Activated naive CD4-positive, alpha-beta T cell treated with anti-CD3 and anti-CD28 coated beads, Interleukin-2, amount 50 U/mL, for 24 hours (primary cell): Measurements from ENCODE around the gene SLC17A9.

Source experiments
- H3K27ac Mint-ChIP-seq: one replicate; pipeline ENCODE4 v1.8.0; 2021; ENCODE audit warnings: mild to moderate bottlenecking, mixed read lengths
- H3K27me3 Mint-ChIP-seq: one replicate; pipeline ENCODE4 v1.8.0; 2021; ENCODE audit warnings: mixed read lengths
- H3K36me3 Mint-ChIP-seq: one replicate; pipeline ENCODE4 v1.8.0; 2021; ENCODE audit warnings: mixed read lengths
- H3K4me1 Mint-ChIP-seq: one replicate; pipeline ENCODE4 v1.8.0; 2021; ENCODE audit warnings: mixed read lengths
- H3K4me3 Mint-ChIP-seq: one replicate; pipeline ENCODE4 v1.8.0; 2021; ENCODE audit warnings: mild to moderate bottlenecking, mixed read lengths
- H3K9me3 Mint-ChIP-seq: one replicate; pipeline ENCODE4 v1.8.0; 2021; ENCODE audit warnings: mixed read lengths

The SLC17A9 gene

GRCh38 chr20:62966212-62967148 is 14.0 kb downstream of the SLC17A9 start:
- Mint-ChIP-seq H3K4me1 (peaks cover 1% of the 10 kb centered on the region), H3K27ac (no peak overlapping the region), H3K4me3 (no peak overlapping the region), H3K9me3 (no peaks in the 10 kb centered on the region), H3K27me3 (peaks cover under 1% of the 10 kb centered on the region), H3K36me3 (no peaks in the 10 kb centered on the region)

GRCh38 chr20:62967149-62967501 is 14.6 kb downstream of the SLC17A9 start:
- Mint-ChIP-seq H3K9me3 (no peaks in the 10 kb centered on the region), H3K4me3 (no peak overlapping the region), H3K36me3 (no peaks in the 10 kb centered on the region), H3K4me1 (peaks cover 8% of the 10 kb centered on the region), H3K27ac (no peak overlapping the region), H3K27me3 (peaks cover 1% of the 10 kb centered on the region)

GRCh38 chr20:62967628-62968351 is 15.3 kb downstream of the SLC17A9 start:
- no peaks in the 10 kb centered on the region for H3K9me3 Mint-ChIP-seq
- H3K4me1 Mint-ChIP-seq: peaks cover 12% of the 10 kb centered on the region

GRCh38 chr20:62968378-62969178 is 16.1 kb downstream of the SLC17A9 start:
- Mint-ChIP-seq H3K36me3 (no peaks in the 10 kb centered on the region), H3K27me3 (peaks cover 4% of the 10 kb centered on the region), H3K4me1 (peaks cover 14% of the 10 kb centered on the region), H3K27ac (no peak overlapping the region), H3K4me3 (no peak overlapping the region), H3K9me3 (no peaks in the 10 kb centered on the region)

More at GRCh38 chr20:62967628-62968351, 15.3 kb downstream of the SLC17A9 start:
- H3K36me3 Mint-ChIP-seq: no peaks in the 10 kb centered on the region
- H3K4me3 Mint-ChIP-seq: no peak overlapping the region
- no peak overlapping the region for H3K27ac Mint-ChIP-seq
- peaks cover 4% of the 10 kb centered on the region for H3K27me3 Mint-ChIP-seq

GRCh38 chr20:62969179-62969760 is 16.8 kb downstream of the SLC17A9 start:
- H3K9me3 Mint-ChIP-seq: no peaks in the 10 kb centered on the region
- no peak overlapping the region for H3K27ac Mint-ChIP-seq
- H3K4me3 Mint-ChIP-seq: no peak overlapping the region
- H3K27me3 Mint-ChIP-seq: peaks cover 7% of the 10 kb centered on the region
- H3K36me3 Mint-ChIP-seq: no peaks in the 10 kb centered on the region
- peaks cover 16% of the 10 kb centered on the region for H3K4me1 Mint-ChIP-seq

GRCh38 chr20:62969939-62970306 is 17.4 kb downstream of the SLC17A9 start:
- Mint-ChIP-seq H3K4me3 (no peak overlapping the region), H3K4me1 (peaks cover 16% of the 10 kb centered on the region), H3K36me3 (no peaks in the 10 kb centered on the region), H3K9me3 (no peaks in the 10 kb centered on the region), H3K27me3 (peaks cover 11% of the 10 kb centered on the region), H3K27ac (no peak overlapping the region)

GRCh38 chr20:62970307-62971210 is 18.1 kb downstream of the SLC17A9 start:
- peaks cover 13% of the 10 kb centered on the region for H3K27me3 Mint-ChIP-seq
- H3K27ac Mint-ChIP-seq: no peak overlapping the region
- no peaks in the 10 kb centered on the region for H3K36me3 Mint-ChIP-seq
- peaks cover 16% of the 10 kb centered on the region for H3K4me1 Mint-ChIP-seq
- H3K4me3 Mint-ChIP-seq: no peak overlapping the region
- no peaks in the 10 kb centered on the region for H3K9me3 Mint-ChIP-seq

- no peaks in the 10 kb centered on the region for H3K36me3 Mint-ChIP-seq
- H3K27me3 Mint-ChIP-seq: peaks cover 14% of the 10 kb centered on the region
- H3K9me3 Mint-ChIP-seq: no peaks in the 10 kb centered on the region
- H3K4me1 Mint-ChIP-seq: peaks cover 17% of the 10 kb centered on the region
- peak overlapping the region; percentile 5 for H3K27ac Mint-ChIP-seq
- peak overlapping the region; percentile 2 for H3K4me3 Mint-ChIP-seq
Measured at GRCh38 chr20:62971211-62971949, 18.9 kb downstream of the SLC17A9 start.

- peak overlapping the region; percentile 66 for H3K27ac Mint-ChIP-seq
Measured at GRCh38 chr20:62971950-62972844, 19.7 kb downstream of the SLC17A9 start.

GRCh38 chr20:62972845-62973745 is 20.6 kb downstream of the SLC17A9 start:
- H3K27ac Mint-ChIP-seq: no peak overlapping the region
- H3K9me3 Mint-ChIP-seq: no peaks in the 10 kb centered on the region
- H3K4me3 Mint-ChIP-seq: no peak overlapping the region
- H3K4me1 Mint-ChIP-seq: peaks cover 30% of the 10 kb centered on the region
- H3K27me3 Mint-ChIP-seq: peaks cover 15% of the 10 kb centered on the region
- no peaks in the 10 kb centered on the region for H3K36me3 Mint-ChIP-seq

More at GRCh38 chr20:62971950-62972844, 19.7 kb downstream of the SLC17A9 start:
- H3K27me3 Mint-ChIP-seq: peaks cover 14% of the 10 kb centered on the region
- no peaks in the 10 kb centered on the region for H3K9me3 Mint-ChIP-seq
- no peaks in the 10 kb centered on the region for H3K36me3 Mint-ChIP-seq
- H3K4me3 Mint-ChIP-seq: peak overlapping the region; percentile 71
- H3K4me1 Mint-ChIP-seq: peaks cover 21% of the 10 kb centered on the region

- no peak overlapping the region for H3K4me3 Mint-ChIP-seq
- no peaks in the 10 kb centered on the region for H3K9me3 Mint-ChIP-seq
- H3K36me3 Mint-ChIP-seq: no peaks in the 10 kb centered on the region
- no peak overlapping the region for H3K27ac Mint-ChIP-seq
- H3K27me3 Mint-ChIP-seq: peaks cover 21% of the 10 kb centered on the region
- peaks cover 40% of the 10 kb centered on the region for H3K4me1 Mint-ChIP-seq
Measured at GRCh38 chr20:62975251-62975760, 22.8 kb downstream of the SLC17A9 start.

GRCh38 chr20:62975812-62976508 is 23.5 kb downstream of the SLC17A9 start:
- Mint-ChIP-seq H3K36me3 (no peaks in the 10 kb centered on the region), H3K4me3 (no peak overlapping the region), H3K4me1 (peaks cover 46% of the 10 kb centered on the region), H3K27ac (no peak overlapping the region), H3K9me3 (no peaks in the 10 kb centered on the region), H3K27me3 (peaks cover 21% of the 10 kb centered on the region)
